Adipocyte (in vitro differentiated cells): ENCODE measurements around the gene SLC38A8.

Experiments
- DNase-seq: peaks from one replicate; pipeline ENCODE4 v3.0.0-alpha.2; 2015; ENCODE audit warnings: low read depth
- H3K27me3 ChIP-seq: replicated peaks from 2 replicates; pipeline ENCODE4 v1.7.0; 2013; ENCODE audit warnings: mild to moderate bottlenecking, low read length, moderate library complexity; ENCODE audit not compliant: control insufficient read depth, insufficient read depth
- H3K36me3 ChIP-seq: 2 replicates; pipeline ENCODE4 v1.7.0; 2013; ENCODE audit warnings: low read length, mild to moderate bottlenecking, moderate library complexity; ENCODE audit not compliant: control insufficient read depth, insufficient read depth, severe bottlenecking
- H3K4me1 ChIP-seq: 2 replicates; pipeline ENCODE4 v1.7.0; 2013; ENCODE audit warnings: mild to moderate bottlenecking, low read length, moderate library complexity; ENCODE audit not compliant: control insufficient read depth, insufficient read depth
- H3K4me3 ChIP-seq: 2 replicates; pipeline ENCODE4 v1.7.0; 2013; ENCODE audit warnings: mild to moderate bottlenecking, low read length, moderate library complexity
- H3K9ac ChIP-seq: 2 replicates; pipeline ENCODE4 v1.7.0; 2013; ENCODE audit warnings: mild to moderate bottlenecking, low read length, moderate library complexity
- H3K9me3 ChIP-seq: 2 replicates; pipeline ENCODE4 v1.7.0; 2013; ENCODE audit warnings: mild to moderate bottlenecking, low read length, moderate library complexity; ENCODE audit not compliant: control insufficient read depth

Gene SLC38A8

GRCh38 chr16:84082835-84083569, 40.4 kb upstream of the SLC38A8 start:
- H3K9me3 ChIP-seq: no peaks in the 10 kb centered on the region
- H3K36me3 ChIP-seq: peaks cover 76% of the 10 kb centered on the region
- DNase-seq: no peak
- H3K27me3 ChIP-seq: no peaks in the 10 kb centered on the region
- peaks cover 4% of the 10 kb centered on the region for H3K4me1 ChIP-seq
- H3K4me3 ChIP-seq: no peak overlapping the region
- H3K9ac ChIP-seq: no peak overlapping the region

- H3K9me3 ChIP-seq: no peaks in the 10 kb centered on the region
- DNase-seq: no peak
- peaks cover 67% of the 10 kb centered on the region for H3K36me3 ChIP-seq
- no peaks in the 10 kb centered on the region for H3K27me3 ChIP-seq
- no peak overlapping the region for H3K9ac ChIP-seq
- H3K4me1 ChIP-seq: peaks cover 4% of the 10 kb centered on the region
- H3K4me3 ChIP-seq: no peak overlapping the region
Measured at GRCh38 chr16:84082110-84082509, 39.5 kb upstream of the SLC38A8 start.

- H3K36me3 ChIP-seq: peaks cover 65% of the 10 kb centered on the region
- no peak overlapping the region for H3K9ac ChIP-seq
- H3K4me3 ChIP-seq: no peak overlapping the region
- DNase-seq: no peak
- H3K27me3 ChIP-seq: no peaks in the 10 kb centered on the region
- H3K4me1 ChIP-seq: peaks cover 4% of the 10 kb centered on the region
- H3K9me3 ChIP-seq: no peaks in the 10 kb centered on the region
Measured at GRCh38 chr16:84081446-84081989, 38.9 kb upstream of the SLC38A8 start.

- Histone ChIP-seq H3K36me3 (peaks cover 63% of the 10 kb centered on the region), H3K4me1 (peaks cover 4% of the 10 kb centered on the region), H3K9ac (no peak overlapping the region), H3K27me3 (no peaks in the 10 kb centered on the region), H3K4me3 (no peak overlapping the region), H3K9me3 (no peaks in the 10 kb centered on the region)
- DNase-seq: no peak
Measured at GRCh38 chr16:84080813-84081212, 38.2 kb upstream of the SLC38A8 start.

- no peaks in the 10 kb centered on the region for H3K9me3 ChIP-seq
- DNase-seq: no peak
- H3K4me1 ChIP-seq: peaks cover 4% of the 10 kb centered on the region
- peaks cover 66% of the 10 kb centered on the region for H3K36me3 ChIP-seq
- H3K27me3 ChIP-seq: no peaks in the 10 kb centered on the region
- H3K9ac ChIP-seq: no peak overlapping the region
- no peak overlapping the region for H3K4me3 ChIP-seq
Measured at GRCh38 chr16:84080378-84080777, 37.8 kb upstream of the SLC38A8 start.

GRCh38 chr16:84079664-84080063, 37.1 kb upstream of the SLC38A8 start:
- peaks cover 4% of the 10 kb centered on the region for H3K4me1 ChIP-seq
- DNase-seq: no peak

GRCh38 chr16:84075376-84075775, 32.8 kb upstream of the SLC38A8 start:
- DNase-seq: no peak
- H3K9me3 ChIP-seq: no peaks in the 10 kb centered on the region
- H3K4me1 ChIP-seq: no peaks in the 10 kb centered on the region
- no peak overlapping the region for H3K4me3 ChIP-seq
- no peaks in the 10 kb centered on the region for H3K27me3 ChIP-seq
- H3K36me3 ChIP-seq: peaks cover 77% of the 10 kb centered on the region
- H3K9ac ChIP-seq: no peak overlapping the region

More at GRCh38 chr16:84079664-84080063, 37.1 kb upstream of the SLC38A8 start:
- H3K27me3 ChIP-seq: no peaks in the 10 kb centered on the region
- H3K36me3 ChIP-seq: peaks cover 73% of the 10 kb centered on the region
- no peak overlapping the region for H3K9ac ChIP-seq
- H3K4me3 ChIP-seq: no peak overlapping the region
- H3K9me3 ChIP-seq: no peaks in the 10 kb centered on the region

- H3K9me3 ChIP-seq: no peaks in the 10 kb centered on the region
- no peak overlapping the region for H3K9ac ChIP-seq
- H3K4me3 ChIP-seq: no peak overlapping the region
- DNase-seq: no peak
- no peaks in the 10 kb centered on the region for H3K27me3 ChIP-seq
- peaks cover 77% of the 10 kb centered on the region for H3K36me3 ChIP-seq
- no peaks in the 10 kb centered on the region for H3K4me1 ChIP-seq
Measured at GRCh38 chr16:84074721-84075120, 32.1 kb upstream of the SLC38A8 start.

- H3K9ac ChIP-seq: no peak overlapping the region
- H3K36me3 ChIP-seq: peaks cover 94% of the 10 kb centered on the region
- H3K9me3 ChIP-seq: no peaks in the 10 kb centered on the region
- H3K4me3 ChIP-seq: no peak overlapping the region
- no peaks in the 10 kb centered on the region for H3K4me1 ChIP-seq
- no peaks in the 10 kb centered on the region for H3K27me3 ChIP-seq
- DNase-seq: peak; percentile 54
Measured at GRCh38 chr16:84072014-84072413, 29.4 kb upstream of the SLC38A8 start.

- Histone ChIP-seq H3K4me1 (no peaks in the 10 kb centered on the region), H3K9ac (no peak overlapping the region), H3K27me3 (no peaks in the 10 kb centered on the region), H3K4me3 (no peak overlapping the region), H3K36me3 (peaks cover 95% of the 10 kb centered on the region), H3K9me3 (no peaks in the 10 kb centered on the region)
- DNase-seq: no peak
Measured at GRCh38 chr16:84071121-84071520, 28.5 kb upstream of the SLC38A8 start.

GRCh38 chr16:84069540-84069939, 26.9 kb upstream of the SLC38A8 start:
- H3K9ac ChIP-seq: no peak overlapping the region
- H3K4me3 ChIP-seq: no peak overlapping the region
- no peaks in the 10 kb centered on the region for H3K27me3 ChIP-seq
- no peak for DNase-seq
- H3K36me3 ChIP-seq: peaks cover 95% of the 10 kb centered on the region
- no peaks in the 10 kb centered on the region for H3K9me3 ChIP-seq
- H3K4me1 ChIP-seq: no peaks in the 10 kb centered on the region
